ENCODE measurements around the gene GNB3. TPM values are rescaled to one million over a fixed set of nuclear protein-coding genes. Genes with fewer than 3 reads are reported as not detected.

The GNB3 gene
- total RNA-seq = 0.29 and 4.2 TPM in 2 replicates

- DNase-seq (ENCODE audit: low read depth) = no peak
- no peak for TF ChIP-seq CTCF (conservative IDR thresholded peaks at IDR 0.05; ENCODE audit: low read depth, low read length)
- no peak within 1 kb of the TSS for H3K4me3 ChIP-seq (ENCODE audit: low read depth, low read length)
These were observed at the start of gene GNB3 for GRCh38 chr12:6840761-6841515. Gene GNB3 (plus strand): TSS chr12:6840925. CDS start chr12:6841288, 363 bp downstream.

GRCh38 chr12:6791931-6792520, 48.7 kb upstream of the GNB3 start:
- no peak overlapping the region for H3K4me3 ChIP-seq (ENCODE audit: low read depth, low read length)
- TF ChIP-seq CTCF (conservative IDR thresholded peaks at IDR 0.05; ENCODE audit: low read depth, low read length) = no peak
- DNase-seq (ENCODE audit: low read depth) = no peak

GRCh38 chr12:6792522-6793201, 48.1 kb upstream of the GNB3 start:
- H3K4me3 ChIP-seq (ENCODE audit: low read depth, low read length) = no peak overlapping the region
- no peak for TF ChIP-seq CTCF (conservative IDR thresholded peaks at IDR 0.05; ENCODE audit: low read depth, low read length)
- DNase-seq (ENCODE audit: low read depth) = no peak

GRCh38 chr12:6795088-6795487, 45.6 kb upstream of the GNB3 start:
- no peak overlapping the region for H3K4me3 ChIP-seq (ENCODE audit: low read depth, low read length)
- TF ChIP-seq CTCF (conservative IDR thresholded peaks at IDR 0.05; ENCODE audit: low read depth, low read length) = no peak
- DNase-seq (ENCODE audit: low read depth) = no peak

GRCh38 chr12:6796576-6796975, 44.1 kb upstream of the GNB3 start:
- no peak overlapping the region for H3K4me3 ChIP-seq (ENCODE audit: low read depth, low read length)
- no peak for DNase-seq (ENCODE audit: low read depth)
- no peak for TF ChIP-seq CTCF (conservative IDR thresholded peaks at IDR 0.05; ENCODE audit: low read depth, low read length)

GRCh38 chr12:6799147-6799546, 41.6 kb upstream of the GNB3 start:
- H3K4me3 ChIP-seq (ENCODE audit: low read depth, low read length) = no peak overlapping the region
- no peak for DNase-seq (ENCODE audit: low read depth)
- no peak for TF ChIP-seq CTCF (conservative IDR thresholded peaks at IDR 0.05; ENCODE audit: low read depth, low read length)

Measured in epithelial cell of proximal tubule (primary cell).